Cardiac muscle cell (in vitro differentiated cells and primary cell): ENCODE data around the gene MCF2. TPM values are rescaled to one million over a fixed set of nuclear protein-coding genes. Genes with fewer than 3 reads are reported as not detected.
"Not testable (repeated sequence)": the region's sequence is repeated elsewhere in the genome, so short reads cannot be mapped to it uniquely, and the experiment has no call there.

Experiments
- DNase-seq, 2 donors: peaks; one replicate each; pipeline versions ENCODE4 v3.0.0 to v3.0.0-alpha.2; 2010 to 2017; ENCODE audit warnings: low read depth in 1 of 2, low spot score in 1 of 2
- H3K27ac ChIP-seq: fragments of 200-600 bp; sonication (generic); 2 replicates; pipeline ENCODE4 v1.5.1; 2016
- H3K27me3 ChIP-seq: fragments of 200-600 bp; sonication (generic); 2 replicates; pipeline ENCODE4 v1.6.0; 2016; ENCODE audit warnings: control low read depth
- H3K36me3 ChIP-seq: fragments of 200-600 bp; sonication (generic); 2 replicates; pipeline ENCODE4 v1.5.1; 2016; ENCODE audit warnings: control low read depth
- H3K4me1 ChIP-seq: fragments of 200-600 bp; sonication (generic); 2 replicates; pipeline ENCODE4 v1.8.1; 2017; ENCODE audit warnings: low read depth, mild to moderate bottlenecking, mixed run types
- H3K4me3 ChIP-seq: fragments of 200-600 bp; sonication (generic); 2 replicates; pipeline ENCODE4 v1.5.1; 2016; ENCODE audit warnings: mild to moderate bottlenecking
- H3K9me3 ChIP-seq: fragments of 200-600 bp; sonication (generic); 2 replicates; pipeline ENCODE4 v1.5.1; 2017; ENCODE audit warnings: low read depth, mild to moderate bottlenecking, control low read depth
- CTCF ChIP-seq: IDR thresholded peaks from 2 replicates; pipeline ENCODE4 v1.5.1; 2012; ENCODE audit warnings: low read depth, mild to moderate bottlenecking, low read length
- polyA plus RNA-seq: library from polyadenylated mRNA; unstranded; fragments of >200 nt; fragmentation: Nextera tagmentation; extraction: Ambion mirVana; gene quantifications from 2 replicates; pipeline ENCODE4 v1.2.1, GENCODE V29; 2016
- total RNA-seq: library from RNA; depleted of rRNA; stranded (reverse); fragments of >200 nt; gene quantifications from 2 replicates; pipeline ENCODE4 v1.2.3, GENCODE V29; 2016

MCF2 gene
- total and polyA plus RNA-seq, 2 experiments from 2014 or later: 0.18 TPM; not detected in 1

- Histone ChIP-seq H3K27me3 (peaks cover 51% of the 10 kb centered on the region), H3K36me3 (no peaks in the 10 kb centered on the region), H3K27ac (no peak overlapping the region), H3K4me1 (no peaks in the 10 kb centered on the region), H3K9me3 (no peaks in the 10 kb centered on the region), H3K4me3 (no peak overlapping the region)
- no peak for TF ChIP-seq CTCF
- DNase-seq: no peak
Measured at GRCh38 chrX:139692908-139693307, 15.1 kb downstream of the MCF2 start.

- no peak overlapping the region for H3K27ac ChIP-seq
- H3K4me3 ChIP-seq: peak overlapping the region; percentile 32
- peaks cover 51% of the 10 kb centered on the region for H3K27me3 ChIP-seq
- H3K9me3 ChIP-seq: no peaks in the 10 kb centered on the region
- DNase-seq: peak in 1 of 2 donors; percentile 5
- H3K4me1 ChIP-seq: no peaks in the 10 kb centered on the region
- H3K36me3 ChIP-seq: no peaks in the 10 kb centered on the region
- no peak for TF ChIP-seq CTCF
Measured at GRCh38 chrX:139692506-139692849, 15.5 kb downstream of the MCF2 start.

- TF ChIP-seq CTCF: no peak
- Histone ChIP-seq H3K4me3 (peak overlapping the region; percentile 32), H3K4me1 (no peaks in the 10 kb centered on the region), H3K9me3 (no peaks in the 10 kb centered on the region), H3K27me3 (peaks cover 51% of the 10 kb centered on the region), H3K27ac (no peak overlapping the region), H3K36me3 (no peaks in the 10 kb centered on the region)
- DNase-seq: peak; percentile 2 to 10
Measured at GRCh38 chrX:139691843-139692505, 16.0 kb downstream of the MCF2 start.

GRCh38 chrX:139691493-139691842 is 16.5 kb downstream of the MCF2 start:
- peak overlapping the region; percentile 32 for H3K4me3 ChIP-seq
- no peak for TF ChIP-seq CTCF
- H3K36me3 ChIP-seq: no peaks in the 10 kb centered on the region
- no peaks in the 10 kb centered on the region for H3K4me1 ChIP-seq
- DNase-seq: peak; percentile 15 to 19
- H3K9me3 ChIP-seq: no peaks in the 10 kb centered on the region
- peaks cover 51% of the 10 kb centered on the region for H3K27me3 ChIP-seq
- H3K27ac ChIP-seq: no peak overlapping the region

- not testable (repeated sequence) for H3K27ac ChIP-seq, DNase-seq, H3K4me1 ChIP-seq, H3K9me3 ChIP-seq, H3K4me3 ChIP-seq, H3K36me3 ChIP-seq
- H3K27me3 ChIP-seq: peaks cover 12% of the 10 kb centered on the region
Measured at GRCh38 chrX:139685175-139685574, 22.8 kb downstream of the MCF2 start.

- TF ChIP-seq CTCF: no peak
- no peak for DNase-seq
- no peaks in the 10 kb centered on the region for H3K4me1 ChIP-seq
- H3K4me3 ChIP-seq: no peak overlapping the region
- H3K27me3 ChIP-seq: no peaks in the 10 kb centered on the region
- no peak overlapping the region for H3K27ac ChIP-seq
- H3K36me3 ChIP-seq: no peaks in the 10 kb centered on the region
- H3K9me3 ChIP-seq: no peaks in the 10 kb centered on the region
Measured at GRCh38 chrX:139680356-139680755, 27.6 kb downstream of the MCF2 start.
